DOHH2 (cell line): ENCODE measurements around the gene RNU1-1.

Experiments used
- CTCF ChIP-seq: fragments of 200-600 bp; sonication (generic); IDR thresholded peaks from one replicate; pipeline ENCODE4 v1.5.1; 2014; ENCODE audit warnings: antibody characterized with exemption, mild to moderate bottlenecking, low read depth, low read length; ENCODE audit not compliant: poor library complexity, severe bottlenecking
- EZH2phosphoT487 ChIP-seq: fragments of 200-600 bp; sonication (generic); IDR thresholded peaks from 2 replicates; pipeline ENCODE4 v1.6.1; 2017; ENCODE audit warnings: borderline replicate concordance, mild to moderate bottlenecking, antibody characterized with exemption, low read length, moderate library complexity, mixed read lengths

GRCh38 chr1:16521288-16521583, 7.2 kb upstream of the RNU1-1 start:
- no peak for TF ChIP-seq CTCF
- no peak for TF ChIP-seq EZH2phosphoT487
